ENCODE data around the gene IRS1.
A peak's percentile ranks its signal among the peaks of the same experiment; 100 is the strongest.

Gene IRS1

GRCh38 chr2:226798422-226799210 is 1.0 kb downstream of the IRS1 start:
- TF ChIP-seq CTCF (IDR thresholded peaks at IDR 0.05; ENCODE audit: insufficient read depth, low read depth, low read length, missing control alignments): no peak
- peak; percentile 58 for DNase-seq (ENCODE audit: low read depth)
- H3K4me3 ChIP-seq (ENCODE audit: low read length): peak overlapping the region; percentile 79

DNA sequence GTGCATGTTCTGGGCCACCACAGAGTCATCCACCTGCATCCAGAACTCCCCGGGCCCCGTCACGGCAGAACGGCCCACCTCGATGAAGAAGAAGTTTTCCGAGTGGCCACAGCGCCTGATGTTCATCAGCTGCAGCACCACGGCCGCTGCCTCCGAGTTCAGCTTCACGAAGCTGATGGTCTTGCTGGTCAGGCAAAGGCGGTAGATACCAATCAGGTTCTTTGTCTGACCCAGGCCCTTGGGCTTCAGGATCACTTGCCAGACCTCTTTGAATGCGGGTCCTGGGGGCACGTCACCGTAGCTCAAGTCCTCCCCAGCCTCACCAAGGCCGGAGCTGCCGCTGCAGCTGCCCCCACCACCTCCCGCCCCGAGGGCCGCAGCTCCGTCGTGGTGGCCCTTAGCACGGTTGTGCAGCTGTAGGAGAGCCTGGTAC is 1.6 kb downstream of the IRS1 start:
- H3K4me3 ChIP-seq (ENCODE audit: low read length): peak overlapping the region; percentile 79
- no peak for DNase-seq (ENCODE audit: low read depth)
- no peak for TF ChIP-seq CTCF (IDR thresholded peaks at IDR 0.05; ENCODE audit: insufficient read depth, low read depth, low read length, missing control alignments)

DNA sequence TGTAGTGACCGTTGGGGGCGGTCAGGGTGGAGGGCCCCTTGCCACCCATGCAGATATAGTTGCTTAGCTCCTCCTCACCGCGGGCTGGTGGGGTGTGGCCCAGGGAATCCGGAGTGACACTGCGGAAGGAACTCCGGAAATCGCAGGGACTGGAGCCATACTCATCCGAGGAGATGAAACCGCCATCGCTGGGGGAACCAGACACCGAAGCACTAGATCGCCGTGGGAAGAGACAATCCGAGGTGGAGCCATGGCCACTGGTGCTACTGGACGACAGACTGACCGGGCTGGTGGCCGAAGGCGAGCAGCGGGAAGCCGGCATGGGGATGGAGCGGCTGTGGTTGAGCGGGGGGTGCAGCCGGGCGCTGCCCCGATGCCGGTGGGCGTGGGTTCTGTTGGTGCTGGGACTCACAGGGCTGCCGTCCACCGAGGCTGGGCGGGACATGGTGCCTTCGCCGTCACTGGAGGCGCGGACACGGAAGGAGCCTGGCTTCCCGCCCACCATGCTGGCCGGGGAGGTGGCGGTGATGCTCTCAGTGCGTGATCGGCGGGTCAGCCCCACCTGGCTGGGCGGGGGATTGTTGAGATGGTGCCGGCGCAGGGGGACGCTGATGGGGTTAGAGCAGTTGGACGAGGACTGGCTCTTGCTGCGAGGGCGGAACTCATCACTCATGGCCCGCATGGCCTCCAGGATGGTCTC is 2.2 kb downstream of the IRS1 start:
- TF ChIP-seq CTCF (IDR thresholded peaks at IDR 0.05; ENCODE audit: insufficient read depth, low read depth, low read length, missing control alignments): no peak
- peak overlapping the region; percentile 79 for H3K4me3 ChIP-seq (ENCODE audit: low read length)
- no peak for DNase-seq (ENCODE audit: low read depth)

DNA sequence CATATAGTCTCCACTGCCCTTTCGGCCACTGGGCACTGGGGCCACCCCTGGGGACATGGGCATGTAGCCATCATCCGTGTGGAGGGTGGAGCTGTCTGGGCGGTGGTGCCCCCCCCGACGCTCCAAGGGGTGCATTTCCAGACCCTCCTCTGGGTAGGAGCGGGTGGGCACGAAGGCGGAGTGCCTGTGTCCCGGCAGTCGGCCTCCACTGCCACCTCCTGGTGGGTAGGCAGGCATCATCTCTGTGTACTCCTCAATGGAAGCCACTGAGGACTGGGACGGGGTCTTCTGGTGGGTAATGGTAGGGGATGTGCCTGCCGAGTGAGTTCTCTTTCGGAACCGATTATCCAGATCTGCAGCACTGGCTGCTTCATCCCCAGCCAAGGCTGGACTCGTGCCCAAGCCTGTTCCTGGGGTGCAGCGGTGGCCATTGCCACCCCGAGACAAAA is 2.8 kb downstream of the IRS1 start:
- H3K4me3 ChIP-seq (ENCODE audit: low read length): peak overlapping the region; percentile 72
- DNase-seq (ENCODE audit: low read depth): peak; percentile 40
- peak; percentile 49 for TF ChIP-seq CTCF (IDR thresholded peaks at IDR 0.05; ENCODE audit: insufficient read depth, low read depth, low read length, missing control alignments)

DNA sequence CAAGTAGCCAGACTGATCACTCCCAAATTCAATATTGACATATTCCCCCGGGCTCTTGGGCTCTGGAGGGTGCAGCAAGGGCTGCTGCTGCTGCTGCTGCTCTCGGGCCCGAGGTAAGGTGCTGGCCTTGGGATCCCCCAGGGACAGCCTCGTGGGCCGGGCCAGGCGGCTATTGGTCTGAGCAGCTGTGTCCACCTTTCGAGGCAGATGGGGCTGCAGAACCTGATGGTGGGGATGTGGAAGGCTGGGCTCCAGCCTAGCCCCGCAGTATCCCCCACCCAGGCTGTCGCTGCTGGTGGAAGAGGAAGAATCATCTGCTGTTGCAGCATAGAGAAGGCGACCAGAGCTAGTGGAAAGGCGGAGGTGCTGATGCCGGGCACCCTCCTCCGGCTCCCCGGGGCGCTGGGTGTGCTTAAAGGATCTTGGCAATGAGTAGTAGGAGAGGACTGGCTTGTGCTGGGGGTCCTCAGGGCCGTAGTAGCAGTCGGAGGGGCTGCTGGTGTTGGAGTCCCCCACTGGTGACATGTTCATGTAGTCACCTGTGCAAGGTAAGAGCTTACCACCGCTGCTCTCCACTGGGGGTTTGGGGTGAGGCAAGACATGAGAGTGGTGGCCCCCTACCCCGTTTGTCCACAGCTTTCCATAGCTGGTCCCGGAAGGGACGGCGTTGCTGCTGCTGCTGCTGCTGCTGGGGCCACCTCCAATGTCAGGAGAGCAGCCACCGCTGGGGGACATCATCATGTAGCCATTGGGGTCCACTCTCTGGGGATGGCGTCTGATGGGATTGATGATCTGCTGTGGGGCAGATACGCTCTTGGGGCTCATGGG is 3.4 kb downstream of the IRS1 start:
- DNase-seq (ENCODE audit: low read depth): peak; percentile 17
- H3K4me3 ChIP-seq (ENCODE audit: low read length): peak overlapping the region; percentile 72
- no peak for TF ChIP-seq CTCF (IDR thresholded peaks at IDR 0.05; ENCODE audit: insufficient read depth, low read depth, low read length, missing control alignments)

DNA sequence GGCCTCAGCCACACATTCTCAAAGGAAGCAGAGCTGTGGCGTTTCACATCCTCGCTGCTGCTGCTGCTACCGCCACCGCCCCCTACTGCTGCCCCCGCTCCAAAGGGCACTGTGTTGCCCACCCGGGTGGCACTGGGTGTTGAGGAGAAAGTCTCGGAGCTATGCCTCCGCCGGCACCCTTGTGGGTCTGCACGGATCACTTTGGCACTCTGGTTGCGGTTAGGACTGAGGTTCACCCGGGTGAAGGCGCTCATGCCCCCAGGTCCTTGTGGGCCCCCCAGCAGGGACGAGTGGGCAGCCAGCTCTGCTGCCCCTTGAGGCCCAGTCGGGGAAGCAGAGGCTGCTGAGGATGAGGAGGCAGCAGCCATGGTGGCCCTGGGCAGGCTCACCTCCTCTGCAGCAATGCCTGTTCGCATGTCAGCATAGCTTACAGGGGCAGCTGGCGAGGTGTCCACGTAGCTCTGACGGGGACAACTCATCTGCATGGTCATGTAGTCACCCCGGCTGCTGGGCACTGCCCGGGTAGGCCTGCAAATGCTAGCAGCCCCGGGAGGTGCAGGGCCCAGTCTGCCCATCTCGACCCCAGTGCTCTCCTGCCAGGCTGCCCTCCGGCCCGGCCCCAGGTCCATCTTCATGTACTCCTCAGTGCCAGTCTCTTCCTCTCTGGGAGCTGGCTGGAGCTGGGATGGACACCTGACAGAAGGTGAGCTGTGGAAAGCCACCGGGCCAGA is 4.2 kb downstream of the IRS1 start:
- DNase-seq (ENCODE audit: low read depth): peak; percentile 44
- TF ChIP-seq CTCF (IDR thresholded peaks at IDR 0.05; ENCODE audit: insufficient read depth, low read depth, low read length, missing control alignments): no peak
- peak overlapping the region; percentile 72 for H3K4me3 ChIP-seq (ENCODE audit: low read length)
